ENCODE measurements around the gene HSD11B2.

Gene HSD11B2

DNA sequence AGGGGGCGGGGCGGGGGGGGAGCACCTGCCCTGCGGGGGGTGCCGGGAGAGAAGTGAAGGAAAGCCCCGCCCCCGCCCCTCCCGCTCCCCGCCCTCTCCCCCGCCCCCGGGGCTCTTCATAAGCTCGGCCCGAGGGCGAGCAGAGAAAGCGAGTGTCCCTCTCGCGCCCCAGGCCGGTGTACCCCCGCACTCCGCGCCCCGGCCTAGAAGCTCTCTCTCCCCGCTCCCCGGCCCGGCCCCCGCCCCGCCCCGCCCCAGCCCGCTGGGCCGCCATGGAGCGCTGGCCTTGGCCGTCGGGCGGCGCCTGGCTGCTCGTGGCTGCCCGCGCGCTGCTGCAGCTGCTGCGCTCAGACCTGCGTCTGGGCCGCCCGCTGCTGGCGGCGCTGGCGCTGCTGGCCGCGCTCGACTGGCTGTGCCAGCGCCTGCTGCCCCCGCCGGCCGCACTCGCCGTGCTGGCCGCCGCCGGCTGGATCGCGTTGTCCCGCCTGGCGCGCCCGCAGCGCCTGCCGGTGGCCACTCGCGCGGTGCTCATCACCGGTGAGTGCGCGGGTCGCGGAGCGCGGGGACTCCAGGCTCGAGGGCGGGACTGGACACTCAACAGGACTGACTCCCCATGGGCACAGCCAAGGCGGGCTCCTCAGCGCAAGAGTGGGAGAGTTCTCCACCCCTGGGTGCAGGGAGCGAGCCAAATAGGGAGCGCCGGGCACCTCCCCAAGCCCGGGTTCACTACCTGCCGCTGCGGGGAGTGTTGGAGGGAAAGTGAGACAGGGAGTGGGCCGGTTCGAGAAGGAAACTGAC, at the start of gene HSD11B2:
Gene HSD11B2 (plus strand): TSS at position 145 of the 798 bp plus-strand sequence. CDS start 128 bp downstream, at position 273.
- DNase-seq, result no peak

DNA sequence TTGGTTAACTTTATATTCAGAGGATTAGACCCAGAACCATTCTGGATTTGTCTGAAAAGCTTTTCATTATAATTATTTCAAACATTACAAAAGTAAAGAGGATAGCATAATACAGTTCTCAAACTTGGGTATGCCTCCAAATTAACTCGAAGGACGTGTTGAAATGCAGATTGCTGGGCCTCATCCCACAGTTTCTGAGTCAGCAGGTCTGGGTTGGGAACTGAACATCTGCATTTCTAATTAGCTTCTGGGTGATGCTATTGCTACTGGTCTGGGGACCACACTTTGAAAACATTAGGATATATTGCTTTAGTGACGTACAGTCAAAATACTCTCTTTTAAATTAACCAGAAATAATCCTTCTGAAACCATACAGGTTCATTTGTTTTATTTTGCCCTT, 47.6 kb upstream of the HSD11B2 start:
- no peak for DNase-seq

DNA sequence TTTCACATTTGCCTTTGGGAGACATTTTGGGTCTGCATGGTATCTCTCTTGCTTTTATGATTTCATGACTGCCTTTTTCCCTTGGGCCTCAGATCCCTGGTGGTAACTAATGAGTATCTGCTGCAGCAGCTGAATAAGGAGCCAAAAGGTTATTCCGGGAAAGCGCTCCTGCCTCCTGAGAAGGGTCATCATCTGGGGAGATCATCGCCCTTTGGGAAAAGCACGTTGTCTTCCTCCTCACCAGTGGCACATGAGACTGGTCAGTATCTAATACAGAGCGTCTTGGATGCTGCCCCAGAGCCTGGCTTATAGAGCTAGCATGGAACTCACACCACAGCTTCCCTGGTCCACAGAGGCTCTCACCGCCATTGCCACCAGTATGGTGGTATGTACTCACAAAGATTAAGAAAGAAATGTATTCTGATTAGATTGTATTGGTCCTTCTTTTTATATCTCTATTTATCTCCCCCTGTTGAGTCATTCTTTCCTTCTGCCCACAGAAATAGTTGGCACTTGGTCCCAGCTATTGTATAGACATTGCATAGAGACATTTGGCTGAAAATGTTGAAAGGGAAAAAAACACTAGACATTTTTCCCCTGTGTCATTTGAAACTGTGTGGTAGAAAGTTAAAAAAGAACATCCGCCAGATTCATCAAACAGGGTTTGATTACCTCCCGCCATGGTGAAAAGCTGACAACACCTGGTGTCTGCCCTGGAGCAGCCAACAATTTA, 46.0 kb upstream of the HSD11B2 start:
- no peak for DNase-seq

DNA sequence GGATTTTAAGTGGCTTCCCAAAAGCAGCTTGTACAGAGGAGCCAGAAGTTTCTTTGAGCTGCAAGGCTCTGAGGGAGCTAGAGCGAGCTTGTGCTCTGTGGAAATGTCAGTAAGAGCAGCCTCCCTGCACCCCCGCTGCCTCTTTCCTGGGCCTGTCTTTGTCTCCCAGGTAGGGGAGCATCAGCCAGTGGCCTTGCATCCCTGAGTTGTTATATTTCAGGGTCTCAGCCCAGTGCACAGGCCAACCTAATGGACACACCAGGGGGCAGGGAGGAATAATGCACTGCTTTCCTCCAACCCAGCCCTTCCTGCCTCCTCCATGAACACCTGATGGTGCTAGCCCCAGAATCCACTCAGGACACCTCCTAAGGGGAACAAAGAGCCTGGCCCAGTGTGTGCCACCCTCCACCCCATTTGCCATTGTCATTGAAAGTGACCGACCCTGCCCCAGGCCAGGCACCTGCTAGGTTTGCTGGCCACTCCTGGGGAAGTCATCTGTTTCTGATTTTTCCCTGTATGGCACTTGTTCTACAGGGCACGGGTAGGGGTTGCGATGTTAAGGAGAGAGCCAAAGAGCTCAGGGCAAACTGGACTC, 44.0 kb upstream of the HSD11B2 start:
- DNase-seq, result no peak

DNA sequence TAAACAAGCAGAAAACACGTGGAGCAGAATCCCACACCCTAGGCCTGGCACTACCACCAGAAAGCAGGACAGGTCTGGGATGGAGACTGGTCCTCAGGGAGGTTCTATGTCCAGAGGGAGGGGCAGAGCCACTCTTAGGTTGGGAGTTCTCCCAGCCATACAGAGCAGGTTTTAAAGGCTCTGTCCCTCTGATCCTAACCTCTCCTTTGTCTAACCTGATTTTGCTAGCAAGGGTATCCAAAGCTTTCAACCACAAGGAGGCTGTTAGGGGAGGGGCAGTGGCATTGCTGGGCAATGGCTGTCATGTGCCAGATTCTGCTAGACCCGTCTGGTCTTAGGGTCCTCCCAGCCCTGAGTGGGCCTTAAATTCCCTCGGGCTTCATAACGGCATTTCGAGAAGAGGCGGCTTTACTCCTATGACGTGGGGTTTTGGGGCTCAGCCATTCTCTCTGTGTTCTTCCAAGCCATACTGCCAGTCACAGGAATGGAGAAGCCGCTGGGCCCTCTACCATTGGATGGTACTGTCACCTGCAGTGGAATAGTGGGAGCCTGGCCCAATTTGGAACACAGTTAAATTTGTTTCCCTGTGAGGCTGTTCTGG, 43.3 kb upstream of the HSD11B2 start:
- DNase-seq, result no peak

DNA sequence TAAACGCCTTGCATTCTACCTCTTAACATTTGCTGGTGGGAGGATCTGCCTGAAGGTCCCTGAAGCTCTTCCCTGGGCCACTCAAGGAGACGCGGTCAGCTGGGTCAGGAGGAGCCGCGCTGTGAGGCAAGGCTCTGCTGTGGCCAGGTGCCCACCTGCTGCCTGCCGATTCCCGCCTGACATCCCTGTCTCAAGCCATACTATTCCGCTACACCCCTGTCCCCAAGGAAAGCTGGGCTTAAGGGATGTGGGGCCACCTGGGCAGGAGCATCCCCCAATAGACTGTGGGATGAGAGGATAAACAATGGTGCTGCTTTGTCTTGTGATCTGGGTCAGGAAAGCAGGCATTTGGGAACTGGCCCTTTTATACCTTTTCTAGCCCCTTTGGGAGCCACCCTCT, 42.7 kb upstream of the HSD11B2 start:
- DNase-seq, result no peak

DNA sequence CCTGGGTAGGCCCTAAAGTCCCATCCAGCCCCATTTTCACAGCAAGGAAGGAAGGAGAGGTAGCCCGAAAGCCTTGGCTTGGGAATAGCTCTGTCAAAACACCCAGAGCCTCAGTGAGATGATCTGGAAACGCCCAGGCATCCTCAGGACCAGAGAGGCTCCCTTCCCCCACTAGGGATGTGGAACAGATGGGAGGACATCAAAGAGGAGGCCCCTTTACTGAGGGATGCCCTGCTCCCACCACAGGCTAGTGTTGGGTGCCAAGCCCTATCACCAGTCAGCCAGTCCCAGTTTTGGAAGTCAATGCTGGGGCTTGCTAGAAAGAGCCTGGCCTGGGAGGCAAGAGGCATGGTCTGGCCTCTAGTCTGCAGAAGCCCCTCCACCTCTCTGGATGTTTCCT, 42.3 kb upstream of the HSD11B2 start:
- DNase-seq, result no peak

DNA sequence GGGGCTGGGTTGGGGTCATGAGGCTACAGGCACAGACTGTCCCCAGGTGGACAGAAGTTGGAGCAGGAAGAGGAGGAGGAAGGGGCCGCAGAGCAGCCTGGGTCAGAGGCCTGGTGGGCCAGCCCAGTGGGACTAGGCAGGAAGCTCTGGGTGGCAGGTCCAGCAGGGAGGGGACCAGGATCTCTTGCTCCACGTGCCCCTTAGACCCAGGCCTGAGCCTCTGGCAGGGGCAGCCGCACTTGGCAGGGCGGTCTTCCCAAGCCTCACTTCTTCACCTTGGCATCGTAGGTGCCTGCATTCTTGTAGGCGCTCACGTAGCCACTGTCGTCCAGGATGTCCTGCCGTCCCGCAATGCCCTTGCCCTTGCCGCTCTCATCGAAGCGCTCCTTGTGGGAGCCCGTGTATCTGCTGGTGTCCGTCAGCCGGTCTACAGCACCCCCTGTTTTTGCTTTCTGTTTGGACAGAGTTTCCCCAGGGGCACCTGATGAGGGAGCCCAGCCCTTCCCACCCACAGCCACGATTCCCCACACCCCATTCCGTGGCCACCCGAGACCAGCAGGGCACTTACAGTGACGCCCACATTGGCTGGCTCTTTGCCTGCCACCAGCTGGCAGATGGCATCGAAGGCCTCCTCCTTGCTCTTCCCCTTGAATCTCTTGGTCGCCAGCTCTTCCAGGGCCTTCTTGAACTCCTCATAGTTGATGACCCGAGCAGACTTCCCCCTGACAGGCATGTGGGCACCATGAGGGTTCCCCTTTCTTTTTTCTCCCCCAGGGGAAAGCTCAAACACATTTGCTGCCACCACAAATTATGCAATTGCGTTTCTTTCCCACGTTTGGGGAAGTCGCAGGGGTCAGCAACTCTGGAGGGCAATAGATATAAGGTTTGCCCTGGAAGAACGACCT, 40.8 kb upstream of the HSD11B2 start:
- no peak for DNase-seq

DNA sequence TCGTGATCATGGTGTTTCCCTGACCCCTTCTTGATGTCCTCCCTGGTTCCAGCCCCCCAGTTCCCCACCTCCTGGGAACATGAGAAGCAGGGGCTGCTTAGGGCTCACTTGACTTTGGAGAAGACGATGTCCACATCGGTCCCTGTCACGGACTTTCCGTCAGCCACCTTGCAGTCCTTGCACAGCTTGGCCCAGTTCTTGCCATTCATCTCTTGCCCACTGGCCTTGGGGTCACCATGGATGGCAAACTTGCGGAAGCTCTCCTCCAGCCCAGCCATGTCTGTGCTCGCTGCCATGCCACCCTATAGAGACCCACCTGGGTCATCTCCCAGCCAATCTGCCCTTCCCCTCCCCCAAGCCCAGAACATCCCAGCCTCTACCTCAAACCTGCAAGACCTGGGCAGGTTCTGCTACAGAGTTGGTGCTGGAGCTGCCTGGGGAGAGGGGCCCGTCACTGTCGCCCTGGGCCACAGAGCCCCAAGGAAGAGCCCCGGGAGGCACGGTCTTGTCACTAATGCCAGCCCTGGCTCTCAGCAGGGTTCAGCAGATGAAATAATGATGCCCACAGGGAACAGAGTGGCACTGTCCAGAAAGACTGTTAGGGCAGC, 40.0 kb upstream of the HSD11B2 start:
- no peak for DNase-seq

DNA sequence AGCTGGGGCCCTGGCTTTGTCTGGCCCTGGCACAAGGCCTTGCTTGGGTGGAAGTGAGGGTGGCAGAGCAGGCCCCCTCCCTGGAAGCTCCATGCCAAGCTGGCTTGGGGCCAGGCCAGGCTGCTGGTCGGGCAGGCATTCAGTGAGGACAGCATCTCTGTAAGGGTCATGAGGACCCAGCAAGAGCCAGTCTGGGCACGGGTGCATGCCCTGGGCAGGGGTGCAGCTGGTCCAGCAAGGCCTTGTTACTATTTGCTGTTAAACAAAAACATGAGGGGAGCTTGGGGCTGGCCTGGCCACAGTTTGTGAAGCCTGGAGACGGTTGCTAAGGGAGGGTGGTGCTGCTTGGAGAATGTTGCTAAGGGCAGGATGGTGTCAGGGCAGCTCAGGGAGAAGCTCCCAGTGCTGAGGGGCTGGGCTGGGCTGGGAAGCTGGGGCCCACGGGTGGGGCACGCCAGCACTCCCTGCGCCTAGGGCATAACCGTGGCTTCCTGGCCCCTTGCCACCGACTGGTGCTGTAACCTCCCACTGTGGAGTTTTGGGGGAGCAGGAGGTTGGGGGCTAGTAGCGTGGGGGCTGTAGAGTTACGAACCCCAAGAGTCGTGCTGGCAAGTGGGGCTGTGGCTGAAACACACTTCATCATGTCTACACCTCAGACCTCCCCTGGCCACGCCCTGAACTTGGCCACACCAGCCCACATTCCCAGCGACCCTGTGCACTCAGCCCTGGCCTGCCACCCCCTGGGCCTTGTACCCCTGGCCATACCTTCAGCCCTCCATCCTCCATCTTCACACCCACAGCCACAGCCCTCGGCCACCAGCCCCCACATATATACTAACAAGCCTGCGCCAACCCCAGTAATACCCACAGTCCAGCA, 39.3 kb upstream of the HSD11B2 start:
- DNase-seq, result no peak

DNA sequence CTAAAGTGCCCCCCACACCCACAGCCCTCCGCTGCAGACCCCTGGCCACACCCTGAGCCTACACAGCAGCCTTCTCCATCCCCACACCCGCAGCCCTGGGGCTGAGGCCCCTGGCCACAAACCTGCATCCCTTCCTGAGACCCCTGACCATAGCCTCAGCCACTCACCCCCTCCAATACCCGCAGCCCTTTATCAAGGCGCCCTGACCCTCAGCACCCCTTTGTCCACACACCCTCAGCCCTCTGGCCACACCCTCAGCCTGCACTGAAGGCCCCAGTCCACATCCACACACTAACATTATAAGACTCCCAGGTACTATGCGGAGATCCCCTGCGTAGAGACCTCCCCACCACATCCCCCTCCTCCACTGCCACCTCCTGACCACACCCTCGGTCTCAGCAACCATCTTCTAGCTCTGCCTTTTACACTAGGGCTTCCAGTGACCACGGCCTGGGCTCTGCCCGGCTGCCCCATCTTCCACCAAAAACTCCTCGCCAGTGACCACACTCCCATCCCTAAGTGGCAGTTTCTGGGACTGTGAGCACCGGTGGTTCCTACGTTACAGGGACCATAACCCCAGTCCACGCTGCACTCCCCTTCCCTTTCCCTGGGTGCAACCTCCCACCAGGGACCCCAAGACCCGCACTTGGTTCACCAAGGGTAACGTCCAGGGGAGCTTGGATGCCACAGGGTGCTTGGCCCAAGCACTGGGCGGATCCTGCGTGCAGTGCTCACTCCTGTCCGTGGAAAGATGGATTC, 38.4 kb upstream of the HSD11B2 start:
- DNase-seq, result no peak

DNA sequence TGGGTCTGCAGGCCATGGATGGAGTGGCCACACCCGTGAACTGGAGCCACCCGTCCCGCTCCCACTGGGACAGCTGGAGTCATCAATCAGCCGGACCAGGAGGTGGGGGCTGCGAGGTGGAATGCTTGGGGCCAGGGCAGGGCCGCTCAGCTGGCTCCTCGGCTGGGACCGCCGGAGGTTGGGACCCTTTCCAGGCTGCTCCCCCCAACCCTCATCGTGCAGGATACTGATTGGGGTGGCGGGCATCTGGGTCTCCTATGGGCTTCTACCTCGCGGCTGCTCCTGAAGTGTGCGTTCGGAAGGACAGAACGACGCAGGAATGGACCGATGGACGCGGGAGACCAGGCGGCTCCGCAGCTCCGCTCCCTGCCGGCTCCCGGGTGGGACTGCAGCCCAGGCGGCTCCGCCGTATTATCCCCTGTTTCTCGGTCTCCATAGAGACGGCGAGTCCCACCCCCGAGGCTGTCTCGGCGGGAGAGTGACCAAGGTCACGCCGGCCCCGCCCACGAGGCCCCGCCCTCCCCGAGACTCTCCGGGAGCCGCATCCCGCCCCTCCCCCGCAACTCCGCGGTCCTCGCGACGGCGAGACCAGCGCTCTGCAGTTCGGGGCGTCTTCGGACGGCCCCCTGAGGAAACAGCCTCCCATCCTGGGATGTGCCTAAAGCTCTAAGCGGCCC, 37.7 kb upstream of the HSD11B2 start, which contains the start of gene TPPP3:
Gene TPPP3 (minus strand): TSS at position 388 of the 677 bp plus-strand sequence. CDS start 2,387 bp downstream, outside the sequence.
- no peak for DNase-seq

DNA sequence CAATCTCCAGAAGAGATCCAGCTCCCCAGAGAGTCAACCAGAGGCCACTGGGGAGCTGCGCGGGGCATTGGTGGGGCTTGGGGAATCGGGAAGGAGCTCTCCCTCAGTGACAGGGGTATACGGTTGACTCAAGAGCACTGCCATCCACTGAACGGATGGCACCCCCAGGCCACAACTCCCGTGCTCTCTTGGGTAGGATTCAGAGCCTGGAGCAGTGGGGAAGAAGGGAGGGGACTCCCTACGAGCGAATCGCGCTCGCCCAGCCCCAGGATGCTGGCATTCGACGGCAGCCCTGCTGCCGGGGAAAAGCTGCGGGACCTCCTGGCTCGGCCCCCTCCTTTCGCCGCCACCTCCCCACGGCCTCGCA, 37.1 kb upstream of the HSD11B2 start:
- DNase-seq, result no peak

DNA sequence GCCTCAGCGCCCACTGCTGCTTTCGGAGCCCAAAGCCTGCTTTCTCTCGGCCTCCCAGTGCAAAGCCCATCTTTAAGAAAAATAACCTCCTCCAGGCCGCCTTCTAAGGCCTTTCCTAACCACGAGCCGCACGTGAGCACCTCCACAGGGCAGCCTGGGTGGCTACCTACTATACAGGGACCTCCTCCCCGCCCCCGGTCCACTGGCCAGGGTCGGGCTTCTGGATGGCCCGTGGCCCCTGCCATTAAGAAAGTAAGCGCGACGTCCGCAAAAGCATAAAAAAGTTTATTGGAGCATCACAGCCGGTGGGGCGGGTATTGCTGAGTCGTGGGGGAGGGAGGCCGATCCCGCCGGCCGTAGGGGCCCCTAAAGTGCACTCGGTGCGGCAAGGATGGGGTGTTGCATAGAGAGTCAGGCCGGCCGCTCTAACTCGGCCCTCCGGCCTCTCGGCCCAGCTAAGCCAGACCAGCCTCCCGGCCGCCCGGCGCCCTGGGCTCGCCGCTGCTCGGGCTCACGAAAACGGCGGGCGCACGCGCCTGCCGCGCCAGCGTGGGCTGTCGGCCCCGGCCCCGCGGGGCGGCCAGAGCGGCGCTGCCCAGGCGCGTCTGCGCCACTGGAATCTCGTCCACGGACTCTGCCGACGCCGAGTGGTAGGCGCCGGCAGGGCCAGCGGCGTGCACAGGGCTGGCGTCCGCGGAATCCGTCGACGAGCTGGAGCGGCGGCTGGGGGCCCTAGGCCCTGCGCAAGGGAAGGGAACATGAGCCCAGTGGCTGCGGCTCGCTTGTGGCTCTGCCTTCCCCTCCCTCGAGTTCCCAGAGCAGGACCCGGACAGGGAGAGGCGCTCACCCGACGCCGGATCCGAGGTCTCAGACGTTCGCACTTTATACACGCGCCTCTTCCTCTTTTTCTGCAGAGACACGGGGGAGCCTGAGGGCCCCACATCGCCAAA, 36.5 kb upstream of the HSD11B2 start:
- DNase-seq, result no peak

DNA sequence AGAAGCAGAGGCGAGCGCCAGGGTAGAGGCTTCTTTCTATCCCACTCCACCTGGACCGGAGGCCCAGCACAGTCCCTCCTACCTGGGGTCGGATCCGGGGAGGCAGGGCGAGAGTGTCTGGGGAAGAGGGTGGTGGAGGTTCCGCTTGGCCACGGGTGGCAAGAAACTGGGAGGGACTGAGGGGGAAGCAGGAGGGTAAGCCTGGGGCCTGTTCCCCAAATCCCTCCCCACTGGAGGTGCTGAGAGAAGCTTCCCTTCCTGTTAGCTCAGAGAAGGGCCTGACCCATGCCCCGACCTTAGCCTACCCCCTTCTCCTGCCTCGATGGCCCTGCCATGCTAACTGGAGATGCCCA, 35.8 kb upstream of the HSD11B2 start:
- DNase-seq, result no peak

DNA sequence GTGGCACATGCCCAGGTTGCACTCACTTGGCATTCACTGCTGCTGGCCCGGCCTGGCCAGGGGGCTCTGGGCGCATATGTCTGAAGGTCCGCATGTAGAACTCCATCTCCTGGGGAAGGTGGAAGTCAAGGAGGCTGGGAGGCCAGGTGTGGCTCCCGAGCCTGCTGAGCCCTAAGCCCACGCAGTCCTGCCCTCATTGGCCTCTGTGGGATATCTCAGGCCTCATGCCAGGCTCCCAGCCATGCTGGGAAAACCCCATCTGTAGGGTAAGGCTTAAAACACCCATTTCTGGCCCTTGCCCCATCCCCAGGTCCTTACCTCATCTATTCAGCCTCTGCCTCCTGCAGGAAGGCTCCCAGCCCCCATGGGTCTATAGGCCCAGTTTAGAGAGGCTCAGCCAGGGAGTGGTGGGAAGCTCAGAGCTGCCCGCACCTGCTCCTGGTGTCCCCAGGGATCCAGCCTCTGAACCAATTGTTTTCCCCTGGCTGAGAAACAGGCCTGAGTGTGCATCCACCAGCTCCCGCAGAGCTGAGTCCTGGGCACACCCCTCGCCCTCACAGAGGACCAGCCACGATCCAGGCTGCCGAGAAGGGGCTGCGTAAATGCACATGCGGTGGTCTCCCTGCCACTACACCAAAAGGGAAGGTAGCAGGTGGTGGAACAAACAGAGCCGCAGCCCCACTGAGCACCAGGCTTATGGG, 35.3 kb upstream of the HSD11B2 start:
- DNase-seq, result no peak

DNA sequence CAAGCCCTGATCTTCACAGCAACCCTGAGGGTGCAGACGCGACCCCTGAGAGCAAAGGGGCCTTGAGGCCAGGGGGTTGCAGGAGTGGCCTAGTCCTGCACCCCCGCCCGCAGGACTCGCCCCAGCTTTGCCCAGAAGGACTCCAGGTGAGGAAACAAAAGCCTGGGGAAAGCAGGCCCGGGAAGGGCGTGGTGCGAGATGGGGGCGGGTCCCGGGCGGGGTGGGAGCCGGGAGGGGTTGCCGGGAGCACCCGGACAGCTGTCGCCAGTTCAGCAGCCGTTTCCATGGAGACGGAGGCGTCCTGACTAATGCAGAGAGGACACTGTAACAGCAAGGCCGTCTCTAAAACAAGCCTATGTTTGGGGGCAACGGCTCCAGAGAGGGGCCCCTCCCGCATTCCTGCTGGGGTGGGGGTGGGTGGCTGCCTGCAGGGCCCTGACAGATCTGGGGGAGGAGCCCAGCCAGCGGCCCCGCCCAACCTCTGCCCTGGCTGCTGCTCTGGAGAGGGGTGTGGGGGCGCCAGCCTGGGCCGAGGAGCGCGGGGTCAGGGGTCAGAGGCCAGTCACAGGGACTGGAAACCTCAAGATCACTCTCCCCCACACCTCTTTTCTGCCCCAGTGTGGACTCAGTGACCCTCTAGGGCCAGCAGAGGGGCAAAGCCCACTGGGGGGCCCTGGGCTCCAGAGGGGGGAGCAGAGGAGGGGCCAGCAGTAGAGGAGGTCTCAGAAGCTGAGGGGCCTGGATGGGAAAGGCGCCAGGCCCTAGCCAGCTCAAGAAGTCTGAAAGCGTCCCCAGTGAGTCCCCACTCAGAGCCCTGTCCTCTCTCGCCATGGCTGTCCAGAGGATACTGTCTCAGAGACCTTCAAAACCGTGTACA, 34.5 kb upstream of the HSD11B2 start:
- DNase-seq, result no peak

Data from activated T-cell treated with anti-CD3 and anti-CD28 coated beads for 4 hours (primary cell).